ENCODE data around the gene TLK1. TPM values are rescaled to one million over a fixed set of nuclear protein-coding genes. Genes with fewer than 3 reads are reported as not detected.

Gene TLK1
- total and polyA plus RNA-seq, 9 donors = 15.9 to 77.4 (median 61.7) TPM

- no peak for TF ChIP-seq POLR2A (IDR thresholded peaks at IDR 0.05)
- TF ChIP-seq, protein P1, sequence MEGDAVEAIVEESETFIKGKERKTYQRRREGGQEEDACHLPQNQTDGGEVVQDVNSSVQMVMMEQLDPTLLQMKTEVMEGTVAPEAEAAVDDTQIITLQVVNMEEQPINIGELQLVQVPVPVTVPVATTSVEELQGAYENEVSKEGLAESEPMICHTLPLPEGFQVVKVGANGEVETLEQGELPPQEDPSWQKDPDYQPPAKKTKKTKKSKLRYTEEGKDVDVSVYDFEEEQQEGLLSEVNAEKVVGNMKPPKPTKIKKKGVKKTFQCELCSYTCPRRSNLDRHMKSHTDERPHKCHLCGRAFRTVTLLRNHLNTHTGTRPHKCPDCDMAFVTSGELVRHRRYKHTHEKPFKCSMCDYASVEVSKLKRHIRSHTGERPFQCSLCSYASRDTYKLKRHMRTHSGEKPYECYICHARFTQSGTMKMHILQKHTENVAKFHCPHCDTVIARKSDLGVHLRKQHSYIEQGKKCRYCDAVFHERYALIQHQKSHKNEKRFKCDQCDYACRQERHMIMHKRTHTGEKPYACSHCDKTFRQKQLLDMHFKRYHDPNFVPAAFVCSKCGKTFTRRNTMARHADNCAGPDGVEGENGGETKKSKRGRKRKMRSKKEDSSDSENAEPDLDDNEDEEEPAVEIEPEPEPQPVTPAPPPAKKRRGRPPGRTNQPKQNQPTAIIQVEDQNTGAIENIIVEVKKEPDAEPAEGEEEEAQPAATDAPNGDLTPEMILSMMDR (IDR thresholded peaks at IDR 0.05) = no peak
- no peaks in the 10 kb centered on the region for H3K9me3 ChIP-seq
- intact Hi-C loops (cut with DNase I) = loop anchor here in 2 of 4 donors (5.0 to 10.0 kb wide), 3 partner anchors 189 to 274 kb away; partner anchors contain the start of genes DCAF17 (in 1 of the 2) and METTL8 (in 1 of the 2)
- H3K27ac ChIP-seq = peak overlapping the region; percentile 98 to 99
- no peaks in the 10 kb centered on the region for H3K27me3 ChIP-seq
- H3K36me3 ChIP-seq = no peaks in the 10 kb centered on the region
- peak in 4 of 5 donors; percentile 75 to 79 (median 78) for DNase-seq
- peak overlapping the region; percentile 83 for H3K4me3 ChIP-seq
- WGBS, 3 donors = 1 to 2% (median 1%) methylated on average over 54 to 65 of the region's 65 CpGs
- peaks cover under 1% of the 10 kb centered on the region for H3K4me1 ChIP-seq (ENCODE audit: insufficient read depth)
These were observed 455 bp upstream of the TLK1 start for GRCh38 chr2:171160956-171161740.

GRCh38 chr2:171159372-171160118, 1.1 kb downstream of the TLK1 start:
- H3K4me1 ChIP-seq (ENCODE audit: insufficient read depth) = no peaks in the 10 kb centered on the region
- intact Hi-C loops (cut with DNase I) = loop anchor here in 2 of 4 donors (5.0 to 10.0 kb wide), 4 partner anchors 182 to 275 kb away; partner anchors contain the start of genes DCAF17 (in 1 of the 2) and METTL8 (in 1 of the 2)
- no peaks in the 10 kb centered on the region for H3K36me3 ChIP-seq
- DNase-seq = peak in 4 of 5 donors; percentile 58 to 73 (median 64)
- H3K4me3 ChIP-seq = peak overlapping the region; percentile 83
- TF ChIP-seq, protein P1 (IDR thresholded peaks at IDR 0.05) = peak in 1 of 3 donors; percentile 16
- TF ChIP-seq EP300 (IDR thresholded peaks at IDR 0.05) (no peak), POLR2A (IDR thresholded peaks at IDR 0.05) (no peak)
- 0% methylated on average over 37 to 38 of the region's 38 CpGs for WGBS, 3 donors
- H3K9me3 ChIP-seq = no peaks in the 10 kb centered on the region
- H3K27me3 ChIP-seq = no peaks in the 10 kb centered on the region
- peak overlapping the region; percentile 98 to 99 for H3K27ac ChIP-seq

DNA sequence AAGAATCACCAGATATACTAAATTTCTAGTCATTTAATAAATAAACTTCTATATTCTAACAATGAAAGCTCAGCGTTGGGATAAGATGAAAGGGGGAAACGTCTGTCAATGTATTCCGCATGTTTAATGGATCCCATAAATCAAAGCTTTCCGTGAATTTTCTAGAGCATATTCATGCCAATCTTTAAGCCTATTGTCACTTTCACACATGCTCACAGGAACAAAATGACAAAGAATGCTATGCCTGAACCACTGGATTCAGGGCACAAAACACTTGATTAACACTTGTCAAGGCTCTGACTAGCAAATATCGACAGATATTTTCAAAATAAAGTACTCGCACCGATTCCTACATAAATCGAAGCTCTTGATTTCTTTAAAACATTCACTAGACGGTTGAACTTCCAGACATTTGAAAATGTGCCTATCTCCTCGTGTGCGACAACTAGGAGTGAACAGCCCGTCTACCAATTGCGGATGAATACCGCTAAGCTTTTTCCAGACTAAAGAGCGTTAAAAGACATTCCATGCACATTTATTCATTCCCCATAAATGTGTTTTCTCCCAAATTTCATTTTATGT, 1.8 kb downstream of the TLK1 start:
- peak overlapping the region; percentile 83 for H3K4me3 ChIP-seq
- H3K27ac ChIP-seq = peak overlapping the region in 1 of 2 donors; percentile 99
- intact Hi-C loops (cut with DNase I) = loop anchor here in 2 of 4 donors (5.0 to 10.0 kb wide), 2 partner anchors 182 to 256 kb away; no protein-coding TSS in a partner anchor
- TF ChIP-seq, protein P1 (IDR thresholded peaks at IDR 0.05) = no peak
- no peak for TF ChIP-seq POLR2A (IDR thresholded peaks at IDR 0.05)
- TF ChIP-seq EP300 (IDR thresholded peaks at IDR 0.05) = no peak
- WGBS, 3 donors = 6 to 7% (median 7%) methylated on average over 15 of the region's 15 CpGs
- no peaks in the 10 kb centered on the region for H3K36me3 ChIP-seq
- no peak for DNase-seq
- no peaks in the 10 kb centered on the region for H3K9me3 ChIP-seq
- H3K27me3 ChIP-seq = no peaks in the 10 kb centered on the region
- H3K4me1 ChIP-seq (ENCODE audit: insufficient read depth) = peaks cover 1% of the 10 kb centered on the region
